ENCODE data around the gene SGSH.

Gene SGSH

GRCh38 chr17:80263253-80264204 is 43.4 kb upstream of the SGSH start:
- Histone ChIP-seq H3K4me1 (ENCODE audit: insufficient read depth, insufficient read length) (peaks cover 32% of the 10 kb centered on the region), H3K9ac (ENCODE audit: insufficient read length, low read depth) (peak overlapping the region; percentile 95)

GRCh38 chr17:80262775-80263244 is 42.7 kb upstream of the SGSH start:
- no peak overlapping the region for H3K4me3 ChIP-seq (ENCODE audit: insufficient read length, low read depth)
- peaks cover 33% of the 10 kb centered on the region for H3K4me1 ChIP-seq (ENCODE audit: insufficient read depth, insufficient read length)
- H3K9ac ChIP-seq (ENCODE audit: insufficient read length, low read depth), result peak overlapping the region; percentile 95
- H3K27me3 ChIP-seq (ENCODE audit: insufficient read depth, insufficient read length), result no peaks in the 10 kb centered on the region
- peaks cover 39% of the 10 kb centered on the region for H3K36me3 ChIP-seq (ENCODE audit: insufficient read depth, insufficient read length, low read length)
- H3K9me3 ChIP-seq (ENCODE audit: insufficient read depth, low read length), result no peaks in the 10 kb centered on the region
- TF ChIP-seq YY1 (IDR thresholded peaks at IDR 0.05; ENCODE audit: insufficient read depth, insufficient read length) (no peak), SUZ12 (IDR thresholded peaks at IDR 0.05; ENCODE audit: extremely low read depth, insufficient read depth, insufficient read length) (no peak), ZNF274 (IDR thresholded peaks at IDR 0.05; ENCODE audit: low read depth, low read length) (no peak)
- DNase-seq (ENCODE audit: low read depth, low spot score), result no peak

More at GRCh38 chr17:80263253-80264204, 43.4 kb upstream of the SGSH start:
- peaks cover 46% of the 10 kb centered on the region for H3K36me3 ChIP-seq (ENCODE audit: insufficient read depth, insufficient read length, low read length)
- H3K4me3 ChIP-seq (ENCODE audit: insufficient read length, low read depth), result no peak overlapping the region
- H3K9me3 ChIP-seq (ENCODE audit: insufficient read depth, low read length), result no peaks in the 10 kb centered on the region
- H3K27me3 ChIP-seq (ENCODE audit: insufficient read depth, insufficient read length), result no peaks in the 10 kb centered on the region
- no peak for TF ChIP-seq YY1 (IDR thresholded peaks at IDR 0.05; ENCODE audit: insufficient read depth, insufficient read length)
- TF ChIP-seq ZNF274 (IDR thresholded peaks at IDR 0.05; ENCODE audit: low read depth, low read length), result no peak
- TF ChIP-seq SUZ12 (IDR thresholded peaks at IDR 0.05; ENCODE audit: extremely low read depth, insufficient read depth, insufficient read length), result no peak
- DNase-seq (ENCODE audit: low read depth, low spot score), result no peak

GRCh38 chr17:80262291-80262690 is 42.2 kb upstream of the SGSH start:
- Histone ChIP-seq H3K9ac (ENCODE audit: insufficient read length, low read depth) (peak overlapping the region; percentile 95), H3K4me1 (ENCODE audit: insufficient read depth, insufficient read length) (peaks cover 38% of the 10 kb centered on the region), H3K36me3 (ENCODE audit: insufficient read depth, insufficient read length, low read length) (peaks cover 34% of the 10 kb centered on the region), H3K27me3 (ENCODE audit: insufficient read depth, insufficient read length) (no peaks in the 10 kb centered on the region), H3K9me3 (ENCODE audit: insufficient read depth, low read length) (no peaks in the 10 kb centered on the region), H3K4me3 (ENCODE audit: insufficient read length, low read depth) (peak overlapping the region; percentile 86)
- no peak for DNase-seq (ENCODE audit: low read depth, low spot score)
- no peak for TF ChIP-seq SUZ12 (IDR thresholded peaks at IDR 0.05; ENCODE audit: extremely low read depth, insufficient read depth, insufficient read length)
- TF ChIP-seq YY1 (IDR thresholded peaks at IDR 0.05; ENCODE audit: insufficient read depth, insufficient read length), result no peak
- no peak for TF ChIP-seq ZNF274 (IDR thresholded peaks at IDR 0.05; ENCODE audit: low read depth, low read length)

GRCh38 chr17:80261895-80262279 is 41.8 kb upstream of the SGSH start:
- H3K4me3 ChIP-seq (ENCODE audit: insufficient read length, low read depth), result peak overlapping the region; percentile 86
- TF ChIP-seq SUZ12 (IDR thresholded peaks at IDR 0.05; ENCODE audit: extremely low read depth, insufficient read depth, insufficient read length), result no peak
- TF ChIP-seq YY1 (IDR thresholded peaks at IDR 0.05; ENCODE audit: insufficient read depth, insufficient read length), result no peak
- H3K27me3 ChIP-seq (ENCODE audit: insufficient read depth, insufficient read length), result no peaks in the 10 kb centered on the region
- peak overlapping the region; percentile 95 for H3K9ac ChIP-seq (ENCODE audit: insufficient read length, low read depth)
- DNase-seq (ENCODE audit: low read depth, low spot score), result no peak
- H3K36me3 ChIP-seq (ENCODE audit: insufficient read depth, insufficient read length, low read length), result peaks cover 33% of the 10 kb centered on the region
- H3K4me1 ChIP-seq (ENCODE audit: insufficient read depth, insufficient read length), result peaks cover 39% of the 10 kb centered on the region
- H3K9me3 ChIP-seq (ENCODE audit: insufficient read depth, low read length), result no peaks in the 10 kb centered on the region

GRCh38 chr17:80261159-80261894 is 41.2 kb upstream of the SGSH start:
- Histone ChIP-seq H3K9ac (ENCODE audit: insufficient read length, low read depth) (peak overlapping the region; percentile 95), H3K4me1 (ENCODE audit: insufficient read depth, insufficient read length) (peaks cover 39% of the 10 kb centered on the region), H3K4me3 (ENCODE audit: insufficient read length, low read depth) (peak overlapping the region; percentile 86), H3K9me3 (ENCODE audit: insufficient read depth, low read length) (no peaks in the 10 kb centered on the region), H3K27me3 (ENCODE audit: insufficient read depth, insufficient read length) (no peaks in the 10 kb centered on the region), H3K36me3 (ENCODE audit: insufficient read depth, insufficient read length, low read length) (peaks cover 32% of the 10 kb centered on the region)
- peak; percentile 90 for DNase-seq (ENCODE audit: low read depth, low spot score)
- no peak for TF ChIP-seq YY1 (IDR thresholded peaks at IDR 0.05; ENCODE audit: insufficient read depth, insufficient read length)
- TF ChIP-seq SUZ12 (IDR thresholded peaks at IDR 0.05; ENCODE audit: extremely low read depth, insufficient read depth, insufficient read length), result no peak
- no peak for TF ChIP-seq ZNF274 (IDR thresholded peaks at IDR 0.05; ENCODE audit: low read depth, low read length)

GRCh38 chr17:80260791-80261158 is 40.6 kb upstream of the SGSH start, which contains the start of gene RNF213:
Gene RNF213 (plus strand): TSS chr17:80260852. CDS start chr17:80263682, 2,830 bp downstream.
- Histone ChIP-seq H3K36me3 (ENCODE audit: insufficient read depth, insufficient read length, low read length) (peaks cover 27% of the 10 kb centered on the region), H3K9ac (ENCODE audit: insufficient read length, low read depth) (peak within 1 kb of the TSS; percentile 95), H3K9me3 (ENCODE audit: insufficient read depth, low read length) (no peaks in the 10 kb centered on the region), H3K27me3 (ENCODE audit: insufficient read depth, insufficient read length) (no peaks in the 10 kb centered on the region), H3K4me1 (ENCODE audit: insufficient read depth, insufficient read length) (peaks cover 39% of the 10 kb centered on the region), H3K4me3 (ENCODE audit: insufficient read length, low read depth) (peak within 1 kb of the TSS; percentile 86)
- no peak for DNase-seq (ENCODE audit: low read depth, low spot score)
- TF ChIP-seq SUZ12 (IDR thresholded peaks at IDR 0.05; ENCODE audit: extremely low read depth, insufficient read depth, insufficient read length) (no peak), YY1 (IDR thresholded peaks at IDR 0.05; ENCODE audit: insufficient read depth, insufficient read length) (no peak), ZNF274 (IDR thresholded peaks at IDR 0.05; ENCODE audit: low read depth, low read length) (no peak)
